CD4-positive, alpha-beta T cell treated with Interleukin-6 for 4 hours (primary cell): ENCODE measurements around the gene DSCAML1.

Source experiments
- DNase-seq: peaks from one replicate; pipeline ENCODE4 v3.0.0-alpha.2; 2020; ENCODE audit warnings: mixed read lengths

DSCAML1 gene

GRCh38 chr11:117513666-117514065, 283.4 kb downstream of the DSCAML1 start:
- no peak for DNase-seq

DNA sequence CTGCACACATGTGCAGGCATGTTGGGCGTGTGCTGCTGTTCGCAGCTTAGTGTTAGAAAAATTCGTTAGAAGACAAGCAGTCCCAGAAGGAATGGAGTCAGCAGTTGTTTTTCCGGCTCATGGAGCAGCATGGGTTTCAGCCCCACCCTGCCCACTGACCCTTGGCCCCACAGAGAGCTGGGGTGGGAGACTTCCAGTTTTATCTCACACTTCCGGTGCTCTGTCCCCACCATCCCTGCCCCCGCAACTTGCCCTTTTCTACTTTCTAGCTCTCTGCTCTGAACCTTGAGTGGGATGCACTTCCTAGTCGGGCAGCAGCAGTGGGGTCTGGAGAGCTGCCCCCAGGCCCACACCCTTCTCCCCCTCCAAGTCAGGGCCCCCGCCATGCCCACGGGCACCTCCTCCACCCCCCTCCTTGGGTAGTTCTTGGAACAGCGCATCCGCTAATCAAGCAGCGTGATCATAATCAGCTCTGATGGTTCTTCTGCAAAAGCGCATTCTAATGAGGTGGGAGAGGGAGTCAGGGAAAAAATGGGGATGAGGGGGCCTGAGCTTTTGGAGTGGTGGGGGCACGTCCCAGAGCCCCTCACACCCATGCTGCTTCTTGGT, 285.0 kb downstream of the DSCAML1 start:
- no peak for DNase-seq

GRCh38 chr11:117511483-117511930, 285.5 kb downstream of the DSCAML1 start:
- no peak for DNase-seq

DNA sequence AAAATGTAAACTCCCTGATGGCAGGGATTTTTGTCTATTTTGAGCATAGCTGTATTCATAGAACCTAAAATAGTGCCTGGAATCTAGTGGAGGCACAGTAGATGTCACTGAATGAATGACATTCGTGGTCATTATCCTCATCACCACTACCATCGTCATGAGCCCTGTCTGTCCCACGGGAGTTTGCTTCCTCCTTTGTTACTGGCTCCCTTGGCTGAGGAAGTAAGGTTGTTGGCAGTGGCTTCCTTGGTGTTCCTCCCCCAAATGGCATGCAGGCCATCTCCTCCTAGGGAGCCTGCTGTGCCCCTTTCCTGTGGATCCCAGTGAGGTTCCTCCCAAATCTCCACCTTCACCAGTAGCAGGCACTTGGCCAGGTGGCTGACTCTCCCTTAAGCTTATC, 286.4 kb downstream of the DSCAML1 start:
- DNase-seq, result no peak

GRCh38 chr11:117509543-117509942, 287.5 kb downstream of the DSCAML1 start:
- no peak for DNase-seq

GRCh38 chr11:117506971-117507370, 290.0 kb downstream of the DSCAML1 start:
- DNase-seq, result no peak

DNA sequence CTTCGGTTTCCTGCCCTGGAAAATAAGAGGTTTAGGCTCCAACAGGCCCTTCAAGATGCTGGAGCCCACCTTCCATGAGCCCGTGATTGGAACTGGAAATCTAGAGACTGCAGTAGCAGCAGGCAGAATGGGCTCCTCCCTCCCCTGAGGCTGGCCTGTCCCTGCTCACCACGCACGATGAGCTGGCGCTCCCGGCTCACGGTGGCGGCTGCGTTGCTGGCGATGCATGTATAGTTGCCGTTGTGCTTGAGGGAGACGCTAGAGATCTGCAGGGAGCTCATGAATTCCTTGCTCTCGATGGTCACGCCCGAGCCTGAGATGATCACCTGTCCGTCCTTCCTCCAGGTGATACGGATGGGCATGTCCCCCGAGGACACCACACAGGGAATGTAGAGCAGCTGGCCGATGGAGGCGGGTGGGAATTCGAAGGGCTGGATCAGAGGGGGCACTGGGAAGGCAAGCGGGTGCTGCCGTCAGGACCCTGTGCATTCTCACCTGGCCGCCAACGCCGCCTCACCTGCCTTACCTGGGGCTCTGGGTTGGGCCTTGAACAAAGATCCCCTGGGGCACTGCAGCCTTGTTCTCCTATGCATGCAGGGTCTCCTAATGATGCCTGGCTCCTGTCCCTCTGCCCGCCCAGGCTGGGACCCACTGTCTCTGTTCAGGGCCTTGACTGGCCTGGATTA, 291.6 kb downstream of the DSCAML1 start:
- no peak for DNase-seq

DNA sequence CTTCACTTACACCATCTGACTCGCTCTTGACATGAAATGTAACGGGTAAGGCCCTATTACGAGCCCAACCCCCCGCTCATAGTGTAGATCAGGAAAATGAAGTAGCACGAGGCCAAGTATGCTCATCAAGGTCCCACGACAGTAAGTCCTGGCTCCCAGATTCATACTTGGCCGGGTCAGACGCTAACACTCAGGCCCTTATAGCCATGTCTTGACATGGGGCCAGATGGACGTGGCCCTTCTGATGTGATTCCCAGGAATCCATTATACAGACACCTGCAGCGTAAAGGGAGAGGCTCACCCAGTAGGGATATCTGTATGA, 294.3 kb downstream of the DSCAML1 start:
- no peak for DNase-seq

- no peak for DNase-seq
Observed at GRCh38 chr11:117502015-117502778, 294.8 kb downstream of the DSCAML1 start.

- no peak for DNase-seq
Observed at GRCh38 chr11:117501237-117501898, 295.6 kb downstream of the DSCAML1 start.

DNA sequence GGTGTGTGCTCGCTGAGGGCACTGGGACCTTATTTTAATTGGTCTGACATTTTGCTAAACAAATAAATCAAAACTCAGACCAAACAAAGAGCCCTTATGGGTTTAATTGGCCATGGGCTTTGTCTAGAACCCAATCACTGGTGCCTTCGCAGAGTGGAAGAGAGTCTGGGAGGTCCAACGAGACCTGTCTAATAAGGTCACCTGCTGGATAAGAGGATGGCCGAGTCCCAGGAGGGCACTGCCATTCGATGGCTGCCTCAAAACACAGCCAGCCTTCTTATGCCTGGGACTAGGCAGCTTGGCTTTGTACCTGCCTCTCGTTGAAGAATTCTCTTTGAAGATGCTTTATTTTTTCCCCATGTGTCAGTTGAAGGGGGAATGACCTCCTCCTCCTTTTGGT, 298.2 kb downstream of the DSCAML1 start:
- DNase-seq, result no peak

DNA sequence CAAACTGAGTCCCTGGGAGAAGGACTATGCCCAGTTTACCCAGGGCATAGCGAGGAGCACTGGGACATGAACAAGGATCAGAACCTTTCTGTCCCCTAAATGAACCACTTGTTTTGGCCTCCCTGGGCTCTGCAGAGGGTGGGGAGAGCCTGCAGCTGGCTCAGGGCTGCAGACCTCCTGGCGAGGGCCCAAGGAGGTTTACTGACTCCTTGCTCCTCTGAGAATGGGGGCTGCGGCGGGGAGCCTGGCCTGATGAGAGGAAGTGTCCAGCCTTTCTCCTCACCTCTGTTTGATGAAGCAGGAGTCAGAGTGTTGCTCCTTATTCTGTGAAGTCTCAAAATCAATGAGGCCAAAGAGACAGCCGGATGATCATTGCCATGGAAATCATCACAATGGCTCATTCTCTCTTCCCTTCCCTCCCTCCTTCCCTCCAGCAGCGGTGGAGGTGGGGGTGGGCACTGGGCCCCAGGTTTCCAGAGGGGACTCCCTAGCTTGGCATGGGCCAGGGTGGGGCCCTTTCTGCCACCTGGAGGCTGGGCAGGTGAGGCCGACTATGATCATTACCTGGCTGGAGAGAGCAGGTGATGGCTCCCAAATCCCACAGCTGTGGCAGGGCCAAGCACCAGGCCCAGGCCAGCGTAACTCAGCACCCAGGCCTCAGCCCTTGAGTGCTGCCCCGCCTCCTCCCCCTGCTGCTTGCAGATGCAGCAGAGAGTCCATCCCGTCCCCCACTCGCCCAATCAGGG, 299.6 kb downstream of the DSCAML1 start:
- no peak for DNase-seq

DNA sequence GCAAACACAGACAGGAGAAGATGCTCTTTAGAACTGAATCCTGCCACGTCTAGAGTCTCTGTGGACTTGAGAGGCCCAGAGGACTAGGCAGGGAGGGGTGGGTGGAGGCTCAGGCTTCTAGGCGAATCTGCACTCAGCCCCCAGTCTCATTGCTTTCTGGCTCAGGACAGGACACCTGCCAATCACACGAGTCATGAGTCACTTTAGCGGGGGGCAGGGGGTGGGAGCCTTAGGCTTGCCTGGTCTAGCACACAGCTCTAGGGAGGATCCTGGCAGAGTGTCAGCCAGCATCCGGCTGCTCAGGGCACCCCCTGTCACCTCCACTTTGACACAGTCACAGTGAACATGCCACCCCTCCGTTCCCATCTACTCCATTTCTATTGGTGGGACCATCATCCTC, 301.7 kb downstream of the DSCAML1 start:
- no peak for DNase-seq

DNA sequence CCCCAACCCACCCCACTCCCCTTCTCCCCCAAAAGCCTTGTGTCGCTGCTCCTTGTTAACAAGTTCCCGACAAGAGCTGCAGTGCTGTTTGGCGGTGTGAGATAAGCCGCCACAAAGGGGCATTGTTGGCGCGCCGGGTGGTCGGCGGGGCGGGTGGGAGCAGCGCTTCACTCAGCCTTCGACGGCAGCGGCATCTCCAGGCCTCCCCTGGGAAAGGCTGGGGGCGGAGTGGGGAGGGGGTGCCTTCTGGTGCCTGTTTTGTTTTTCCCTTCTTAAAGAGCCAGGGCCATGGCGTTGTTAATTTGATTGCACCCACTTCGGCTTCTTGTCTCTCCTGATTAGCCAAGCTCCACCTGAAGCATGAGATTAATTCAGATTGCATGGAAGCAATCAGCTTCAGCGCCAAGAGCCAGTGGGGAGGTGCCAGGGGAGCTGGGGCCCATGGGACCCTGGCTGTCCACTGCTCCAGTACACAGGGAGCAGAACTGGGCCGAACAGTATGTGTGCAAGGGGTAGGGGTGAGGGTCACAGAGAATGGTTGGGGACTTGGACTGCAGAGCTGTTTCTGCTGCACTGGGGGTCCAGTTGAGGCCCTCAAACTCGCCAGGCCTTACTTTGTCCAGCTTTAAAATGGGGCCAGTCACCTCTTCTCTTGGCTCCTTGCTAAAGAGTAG, 304.3 kb downstream of the DSCAML1 start:
- no peak for DNase-seq

DNA sequence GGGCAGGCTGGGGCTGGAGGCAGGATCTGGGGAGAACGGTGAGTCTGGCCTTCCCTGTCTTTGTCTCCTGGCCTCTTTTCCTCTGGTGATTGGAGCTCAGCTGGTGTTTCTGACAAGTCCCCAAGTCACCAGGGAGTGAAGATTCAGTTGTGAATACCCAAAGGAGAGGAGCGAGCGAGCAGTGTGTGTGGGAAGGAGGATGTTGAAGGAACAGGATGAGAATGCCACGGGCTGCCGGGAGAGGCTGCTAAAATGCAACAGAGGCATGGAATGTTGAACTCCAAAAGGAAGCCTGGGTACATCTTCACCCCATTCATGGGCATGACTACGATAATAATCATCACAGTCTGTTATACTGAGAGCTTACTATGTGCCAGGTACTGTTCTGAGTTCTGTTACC, 306.1 kb downstream of the DSCAML1 start:
- no peak for DNase-seq

DNA sequence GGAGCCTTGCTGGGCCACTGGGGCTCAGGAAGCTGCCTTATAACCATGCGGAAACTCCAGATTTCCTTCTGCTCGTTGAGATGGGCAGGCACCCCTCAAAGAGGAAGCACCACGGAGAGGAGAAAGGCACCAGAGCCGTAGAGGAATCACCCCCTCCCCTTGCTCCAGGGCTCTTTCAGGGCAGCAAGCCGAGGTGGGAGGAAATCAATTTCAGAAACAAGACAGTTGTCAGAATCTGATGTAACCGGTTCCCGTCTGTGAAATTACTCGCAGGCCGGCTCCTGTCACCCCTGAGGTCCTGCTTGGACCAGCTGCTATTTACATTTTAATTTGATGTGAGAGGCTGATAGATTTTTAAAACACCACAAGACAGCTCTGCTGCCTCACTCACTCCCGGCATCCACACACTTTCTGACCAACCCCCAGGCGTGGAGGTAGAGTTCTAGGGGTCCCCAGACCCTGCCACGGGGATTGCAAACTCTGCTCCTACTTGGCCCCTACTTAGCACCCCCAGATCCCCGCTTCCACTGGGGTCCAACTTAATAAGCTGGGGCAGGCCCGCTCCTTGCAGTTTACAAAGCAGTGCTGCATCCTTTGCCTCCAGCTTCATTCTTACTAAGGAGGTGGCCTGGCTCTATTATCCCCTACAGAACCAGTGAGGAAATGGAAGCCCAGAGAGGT, 306.9 kb downstream of the DSCAML1 start:
- DNase-seq, result no peak

DNA sequence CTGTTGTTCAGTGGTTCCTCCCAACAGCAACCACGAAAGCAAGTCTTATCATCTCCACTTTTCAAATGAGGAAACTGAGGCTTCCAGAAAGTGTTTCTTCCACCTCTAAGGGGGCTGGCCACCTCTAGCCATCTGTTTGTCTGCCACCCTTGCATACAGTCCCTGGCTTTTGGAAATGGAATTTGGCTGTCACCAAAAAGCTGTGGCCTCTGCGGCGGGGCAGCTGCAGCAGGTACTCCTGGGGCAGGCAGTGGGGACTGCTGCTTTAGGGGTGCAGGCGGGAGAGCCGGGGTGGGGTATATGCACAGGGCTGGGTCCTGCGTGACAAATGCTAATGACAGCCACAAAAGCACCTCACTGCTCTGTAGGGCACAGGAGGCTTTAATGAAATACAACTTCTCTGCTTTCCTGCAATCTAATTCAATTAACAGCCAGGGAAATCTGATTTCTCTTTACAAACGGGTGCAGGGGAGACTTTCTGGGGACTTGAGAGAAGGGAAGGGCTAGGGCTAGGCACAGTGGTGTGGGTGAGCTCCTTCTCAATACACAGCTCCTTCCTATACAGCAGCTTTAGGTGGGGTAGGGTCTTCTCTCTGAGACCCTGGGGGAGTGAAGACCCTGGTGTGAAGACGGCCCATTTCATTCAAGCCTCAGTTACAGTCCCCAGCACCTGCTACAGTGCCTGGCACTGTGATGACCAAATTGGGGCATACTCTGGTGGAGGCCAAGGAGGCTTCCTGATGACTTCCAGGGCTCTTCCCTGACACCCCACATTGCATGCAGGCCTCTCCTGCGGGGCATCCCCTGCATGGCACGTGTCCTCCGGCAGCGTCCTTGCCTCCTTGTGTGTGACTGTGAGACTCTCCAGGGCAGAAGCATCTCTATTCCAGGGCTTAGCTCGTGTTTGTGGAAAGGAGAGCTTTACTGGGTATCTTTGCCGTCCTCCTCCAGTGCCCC, 307.7 kb downstream of the DSCAML1 start:
- no peak for DNase-seq

- no peak for DNase-seq
Observed at GRCh38 chr11:117486059-117486458, 311.0 kb downstream of the DSCAML1 start.

DNA sequence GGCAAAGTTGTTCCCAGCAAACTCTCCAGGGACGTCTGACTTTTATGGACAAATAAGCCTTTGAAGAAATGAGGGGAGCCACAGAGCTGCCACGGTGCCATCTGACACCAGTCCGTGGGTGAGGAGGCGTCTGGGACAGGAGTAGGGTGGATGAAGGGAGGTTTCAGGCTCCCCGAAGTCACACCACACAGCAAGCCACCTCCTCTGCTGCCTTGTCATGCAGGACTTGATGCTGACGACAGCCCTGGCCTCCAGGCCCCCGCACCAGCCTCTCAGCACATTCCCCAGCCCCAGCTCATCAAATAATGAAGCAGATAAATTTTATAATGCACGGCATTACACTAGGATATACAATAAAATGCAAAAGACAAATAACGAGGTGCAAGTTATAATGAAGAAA, 312.9 kb downstream of the DSCAML1 start:
- no peak for DNase-seq

- no peak for DNase-seq
Observed at GRCh38 chr11:117483372-117483771, 313.6 kb downstream of the DSCAML1 start.

DNA sequence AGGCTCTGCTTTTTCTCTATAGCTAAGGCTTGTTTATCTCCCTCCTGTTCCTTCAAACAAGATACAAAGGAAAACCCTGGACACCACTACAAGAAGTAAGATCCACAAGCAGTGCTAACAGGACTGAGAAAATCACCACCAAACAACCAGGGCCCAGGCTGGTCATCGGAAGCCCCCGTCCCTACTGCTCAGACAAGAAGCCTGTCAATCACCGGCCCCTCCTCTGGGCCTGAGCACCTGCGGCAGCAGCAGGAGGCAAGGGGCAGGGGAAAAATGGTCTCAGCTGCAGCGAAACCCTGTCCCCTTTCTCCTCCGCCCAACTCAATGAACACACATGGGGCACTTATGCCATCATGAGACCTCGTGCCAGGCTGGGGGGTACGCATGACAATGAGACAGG, 314.1 kb downstream of the DSCAML1 start:
- DNase-seq, result no peak
